Spleen (tissue), 11 donors: ENCODE data around the gene TSPO2. TPM values are rescaled to one million over a fixed set of nuclear protein-coding genes. Genes with fewer than 3 reads are reported as not detected.

ENCODE experiments used
- DNase-seq: peaks from one replicate; pipeline ENCODE4 v3.0.0-alpha.2; 2020
- H3K27ac ChIP-seq, 8 donors: fragments of 200-600 bp; sonication (generic) in 7 of 8; 1 replicate in 4 of 8; 2 replicates in 4 of 8; pipeline versions ENCODE4 v1.5.0 to v1.8.0; 2016 to 2021; ENCODE audit warnings: inconsistent platforms in 4 of 8, mild to moderate bottlenecking in 4 of 8, moderate library complexity in 1 of 8
- H3K27me3 ChIP-seq, 7 donors: fragments of 200-600 bp; sonication (generic) in 6 of 7; replicated peaks in 1 of 7; 1 replicate in 4 of 7; 2 replicates in 3 of 7; pipeline versions ENCODE4 v1.5.0 to v1.8.0; 2016 to 2021; ENCODE audit warnings: inconsistent platforms in 3 of 7, mild to moderate bottlenecking in 1 of 7
- H3K36me3 ChIP-seq, 6 donors: fragments of 200-600 bp; sonication (generic) in 5 of 6; 1 replicate in 4 of 6; 2 replicates in 2 of 6; pipeline versions ENCODE4 v1.5.0 to v1.8.0; 2016 to 2021; ENCODE audit warnings: inconsistent platforms in 2 of 6
- H3K4me1 ChIP-seq, 6 donors: fragments of 200-600 bp; sonication (generic) in 5 of 6; 1 replicate in 3 of 6; 2 replicates in 3 of 6; pipeline versions ENCODE4 v1.5.0 to v1.8.0; 2016 to 2021; ENCODE audit warnings: inconsistent platforms in 3 of 6
- H3K4me3 ChIP-seq, 8 donors: fragments of 200-600 bp; sonication (generic) in 7 of 8; 1 replicate in 4 of 8; 2 replicates in 4 of 8; pipeline versions ENCODE4 v1.5.0 to v1.8.0; 2016 to 2021; ENCODE audit warnings: inconsistent platforms in 4 of 8, mild to moderate bottlenecking in 4 of 8, moderate library complexity in 2 of 8
- H3K9me3 ChIP-seq, 8 donors: fragments of 200-600 bp; sonication (generic) in 7 of 8; 1 replicate in 4 of 8; 2 replicates in 4 of 8; pipeline versions ENCODE4 v1.5.0 to v1.8.0; 2016 to 2021; ENCODE audit warnings: inconsistent platforms in 4 of 8
- CTCF ChIP-seq, 11 experiments: fragments of 200-600 bp in 7 of 11; fragments of 450-650 bp in 4 of 11; sonication (generic) in 4 of 11; IDR thresholded peaks in 8 of 11; conservative IDR thresholded peaks in 3 of 11; 1 replicate in 7 of 11; 2 replicates in 4 of 11; pipeline versions ENCODE4 v1.4.0 to v1.8.0; 2016 to 2021; ENCODE audit warnings: antibody characterized with exemption in 11 of 11, inconsistent platforms in 4 of 11, mild to moderate bottlenecking in 1 of 11
- POLR2A ChIP-seq, 3 donors: fragments of 450-650 bp; IDR thresholded peaks; one replicate each; pipeline ENCODE4 v1.5.1; 2017; ENCODE audit warnings: antibody characterized with exemption in 3 of 3, mild to moderate bottlenecking in 1 of 3
- POLR2AphosphoS5 ChIP-seq, 3 donors: sonication (generic); formaldehyde crosslinking; IDR thresholded peaks; one replicate each; pipeline ENCODE4 v1.5.1; 2017; ENCODE audit warnings: antibody characterized with exemption in 3 of 3
- WGBS, 5 donors: extraction: QIAGEN DNeasy Blood & Tissue Kit in 3 of 5; methylation state at CpG; one replicate each; pipeline versions ENCODE4 v1.1.5 to v1.1.7; 2013 to 2018; 5-methylcytosine and 5-hydroxymethylcytosine counted together
- intact Hi-C: fragments of 100-400 bp; cut with DNase I; formaldehyde crosslinking; loops from one replicate; pipeline ENCODE4 v1.15.0; 2023; ENCODE audit warnings: low total_unique reads
- polyA plus RNA-seq, 3 donors: library from polyadenylated mRNA; stranded (reverse); fragments of 200-250 nt; gene quantifications; one replicate each; pipeline ENCODE4 v1.2.1, GENCODE V29; 2013
- total RNA-seq, 7 donors: library from RNA; depleted of rRNA in 3 of 7; stranded (reverse); fragments of >200 nt in 3 of 7; fragmentation: NEBNext Ultra II Directional in 4 of 7; extraction: Animal tissue kit (Norgen Biotek cat#: 25700) in 4 of 7; gene quantifications; one replicate each; pipeline versions ENCODE4 v1.1.0 to v1.2.1, GENCODE V29; 2016 to 2021
- donor health status: healthy with polysubstance abuse.
- donor health status: DM: no; HTN: no; CAD: no; lungs with moderate emphysema.
- donor health status: DM: no; HTN: no; CAD: no.
- donor health status: Bipolar disorder and iron deficiency.
- donor health status: healthy.
- donor health status: DM: no; HTN: no; CAD: no.
- donor health status: DM: yes; HTN: yes; CAD: no.

TSPO2 gene
- total and polyA plus RNA-seq, 10 donors = 0.54 to 6.3 TPM; not detected in 8

GRCh38 chr6:41028561-41029412, 13.5 kb upstream of the TSPO2 start:
- Histone ChIP-seq H3K27ac (peak overlapping the region; percentile 67 to 84 (median 77)), H3K9me3 (no peaks in the 10 kb centered on the region), H3K27me3 (no peaks in the 10 kb centered on the region), H3K4me1 (peaks cover 7 to 26% (median 20%) of the 10 kb centered on the region in 6 donors), H3K36me3 (no peaks in the 10 kb centered on the region), H3K4me3 (peak overlapping the region; percentile 45 to 75 (median 54))
- TF ChIP-seq POLR2AphosphoS5 (IDR thresholded peaks at IDR 0.05) (no peak), POLR2A (IDR thresholded peaks at IDR 0.05) (no peak), CTCF (IDR thresholded peaks at IDR 0.05 in 8 of 11, conservative IDR thresholded peaks at IDR 0.05 in 3 of 11) (no peak)
- no peak for DNase-seq
- 30 to 41% (median 34%) methylated on average over 9 to 13 of the region's 13 CpGs for WGBS, 5 donors
- intact Hi-C loops = loop anchor here (10.0 kb wide), 1 partner anchor 1674 kb away; no protein-coding TSS in a partner anchor

- Histone ChIP-seq H3K36me3 (peaks cover 0 to 3% (median 0%) of the 10 kb centered on the region in 6 donors), H3K27me3 (no peaks in the 10 kb centered on the region), H3K27ac (no peak overlapping the region), H3K4me3 (no peak overlapping the region), H3K4me1 (peaks cover under 1 to 16% (median 11%) of the 10 kb centered on the region in 6 donors), H3K9me3 (no peaks in the 10 kb centered on the region)
- 84 to 98% (median 95%) methylated on average over 13 to 15 of the region's 15 CpGs for WGBS, 5 donors
- no peak for TF ChIP-seq POLR2AphosphoS5 (IDR thresholded peaks at IDR 0.05)
- intact Hi-C loops = no loop called here
- DNase-seq = no peak
These were observed 9.4 kb upstream of the TSPO2 start for GRCh38 chr6:41032830-41033229.

DNA sequence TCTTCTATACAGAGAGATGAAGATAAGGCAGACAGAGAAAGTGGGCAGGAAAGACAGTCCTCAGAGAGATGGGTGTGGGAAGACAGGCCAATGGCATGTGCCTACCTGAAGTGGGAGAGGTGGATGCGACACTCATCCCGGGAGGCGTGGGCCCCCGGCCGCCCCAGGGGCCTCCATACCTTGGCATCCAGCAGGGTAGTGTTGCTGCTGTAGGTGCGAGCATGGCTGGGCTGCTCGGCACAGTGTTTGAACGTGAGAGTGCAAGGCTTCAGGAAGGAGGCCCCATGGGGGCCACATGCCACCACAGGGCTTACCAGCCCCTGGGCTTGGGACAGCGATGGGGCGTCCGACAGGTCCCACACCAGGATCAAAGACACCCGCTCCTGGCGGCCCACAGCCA, 8.5 kb upstream of the TSPO2 start:
- Histone ChIP-seq H3K4me3 (no peak overlapping the region), H3K36me3 (peaks cover 0 to 3% (median 0%) of the 10 kb centered on the region in 6 donors), H3K27me3 (no peaks in the 10 kb centered on the region), H3K9me3 (no peaks in the 10 kb centered on the region), H3K4me1 (peaks cover 0 to 6% (median 4%) of the 10 kb centered on the region in 6 donors), H3K27ac (no peak overlapping the region)
- TF ChIP-seq POLR2AphosphoS5 (IDR thresholded peaks at IDR 0.05) = no peak
- no peak for DNase-seq
- intact Hi-C loops = no loop called here
- WGBS, 5 donors = 86 to 99% (median 90%) methylated on average over 12 to 13 of the region's 13 CpGs

DNA sequence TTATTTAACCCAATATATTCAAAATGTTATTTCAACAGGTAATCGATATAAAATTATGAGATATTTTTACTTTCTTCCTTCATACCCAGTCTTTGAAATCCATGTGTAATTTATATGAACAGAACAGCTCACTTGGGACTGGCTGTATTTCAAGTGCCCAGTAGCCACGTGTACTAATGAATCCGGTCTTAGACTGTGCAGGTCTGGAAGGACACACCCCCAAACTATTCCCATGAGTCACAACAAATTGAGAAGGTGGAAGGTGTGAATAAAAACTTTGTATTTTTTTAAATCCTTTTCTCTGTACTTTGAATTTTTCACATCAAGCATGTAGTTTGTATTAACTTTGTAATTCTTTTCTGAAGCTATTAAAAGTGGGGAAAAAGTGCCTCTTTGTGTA, 6.1 kb upstream of the TSPO2 start:
- no peaks in the 10 kb centered on the region for H3K9me3 ChIP-seq

DNA sequence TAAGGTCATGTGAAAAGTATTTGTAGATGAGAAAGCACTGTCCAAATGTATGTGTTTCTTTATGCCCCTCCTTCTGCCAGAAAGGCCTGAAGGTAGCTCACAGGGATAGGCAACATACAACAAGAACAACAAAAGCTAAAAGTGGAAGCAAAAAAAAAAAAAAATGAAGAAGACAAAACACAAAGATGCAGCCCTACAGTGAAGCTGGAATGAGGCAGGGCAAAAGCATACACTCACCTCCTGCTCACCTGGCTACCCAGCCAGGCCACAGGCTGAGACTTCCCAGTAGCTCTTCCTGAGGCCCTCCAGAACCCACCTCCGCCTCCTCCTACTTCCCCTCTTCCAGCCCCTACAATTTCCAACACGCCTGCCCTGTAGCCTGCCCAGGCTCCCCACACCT, 5.7 kb upstream of the TSPO2 start:
- Histone ChIP-seq H3K4me3 (no peak overlapping the region), H3K27me3 (no peaks in the 10 kb centered on the region), H3K36me3 (peaks cover 0 to 3% (median 0%) of the 10 kb centered on the region in 6 donors), H3K4me1 (no peaks in the 10 kb centered on the region), H3K27ac (no peak overlapping the region), H3K9me3 (no peaks in the 10 kb centered on the region)
- no peak for TF ChIP-seq POLR2A (IDR thresholded peaks at IDR 0.05)
- TF ChIP-seq CTCF (IDR thresholded peaks at IDR 0.05 in 8 of 11, conservative IDR thresholded peaks at IDR 0.05 in 3 of 11) = no peak
- no peak for TF ChIP-seq POLR2AphosphoS5 (IDR thresholded peaks at IDR 0.05)
- DNase-seq = no peak
- 73 to 99% (median 89%) methylated on average over 2 of the region's 2 CpGs for WGBS, 5 donors
- intact Hi-C loops = no loop called here

More for the DNA sequence above, 6.1 kb upstream of the TSPO2 start:
- no peak for TF ChIP-seq POLR2AphosphoS5 (IDR thresholded peaks at IDR 0.05)
- H3K4me3 ChIP-seq = no peak overlapping the region
- DNase-seq = no peak
- 76 to 94% (median 83%) methylated on average over 3 of the region's 3 CpGs for WGBS, 5 donors
- intact Hi-C loops = no loop called here
- no peaks in the 10 kb centered on the region for H3K27me3 ChIP-seq
- no peak overlapping the region for H3K27ac ChIP-seq
- H3K36me3 ChIP-seq = peaks cover 0 to 3% (median 0%) of the 10 kb centered on the region in 6 donors
- H3K4me1 ChIP-seq = no peaks in the 10 kb centered on the region
